ENCODE results near the gene C6orf118.
A peak's percentile ranks its signal among the peaks of the same experiment; 100 is the strongest.

The C6orf118 gene

DNA sequence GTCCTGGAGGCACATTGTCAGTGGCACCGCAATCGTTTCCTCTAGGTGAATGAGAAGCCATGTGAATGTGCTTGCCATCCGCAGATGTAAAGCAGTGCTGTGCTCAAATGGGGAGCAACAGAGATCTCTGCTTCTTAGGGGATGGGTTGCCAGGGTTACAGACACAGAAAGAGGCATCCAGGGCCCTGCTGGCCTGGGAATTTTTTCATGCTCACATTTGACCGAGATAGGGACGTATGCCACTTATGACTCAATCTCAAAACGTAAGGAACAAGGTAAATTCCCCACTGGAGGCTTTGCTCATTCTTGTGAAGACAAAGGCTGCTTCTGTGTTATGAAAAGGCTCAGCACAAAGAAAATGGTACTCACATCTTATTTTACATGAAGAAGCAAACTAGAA, 11.0 kb downstream of the C6orf118 start:
- Histone ChIP-seq H3K4me1 (ENCODE audit: control insufficient read depth, insufficient read depth, low read length) (no peaks in the 10 kb centered on the region), H3K9ac (ENCODE audit: low read length) (no peak overlapping the region), H3K27me3 (replicated peaks; ENCODE audit: control insufficient read depth, insufficient read depth, low read length) (no peaks in the 10 kb centered on the region), H3K36me3 (ENCODE audit: control insufficient read depth, insufficient read depth, low read length, severe bottlenecking) (no peaks in the 10 kb centered on the region), H3K4me3 (ENCODE audit: low read length) (no peak overlapping the region), H3K9me3 (ENCODE audit: control insufficient read depth, low read length) (no peaks in the 10 kb centered on the region)
- DNase-seq (ENCODE audit: low read depth) = no peak

DNA sequence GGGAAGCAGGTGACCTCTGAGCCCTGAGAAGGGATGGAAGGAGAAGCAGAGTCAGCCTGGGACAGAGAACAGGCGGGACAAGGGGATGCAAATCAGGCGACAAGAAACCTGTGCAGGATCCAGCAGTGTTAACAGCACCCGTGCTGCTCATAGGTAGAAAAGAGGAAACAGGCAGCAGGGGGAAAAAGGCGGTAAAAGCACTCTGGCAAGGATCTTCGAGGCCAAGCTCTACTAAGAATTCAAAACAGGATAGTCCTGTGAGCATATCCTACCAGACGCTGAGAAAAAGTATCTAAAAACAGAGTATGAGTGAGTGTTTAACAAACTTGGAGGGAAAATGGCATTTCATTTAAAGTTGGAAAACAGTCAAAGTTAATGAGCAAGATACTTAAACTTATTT, 16.7 kb downstream of the C6orf118 start:
- no peak for DNase-seq (ENCODE audit: low read depth)
- Histone ChIP-seq H3K27me3 (replicated peaks; ENCODE audit: control insufficient read depth, insufficient read depth, low read length) (no peaks in the 10 kb centered on the region), H3K9ac (ENCODE audit: low read length) (no peak overlapping the region), H3K4me1 (ENCODE audit: control insufficient read depth, insufficient read depth, low read length) (no peaks in the 10 kb centered on the region), H3K9me3 (ENCODE audit: control insufficient read depth, low read length) (peaks cover 3% of the 10 kb centered on the region), H3K4me3 (ENCODE audit: low read length) (no peak overlapping the region), H3K36me3 (ENCODE audit: control insufficient read depth, insufficient read depth, low read length, severe bottlenecking) (no peaks in the 10 kb centered on the region)

DNA sequence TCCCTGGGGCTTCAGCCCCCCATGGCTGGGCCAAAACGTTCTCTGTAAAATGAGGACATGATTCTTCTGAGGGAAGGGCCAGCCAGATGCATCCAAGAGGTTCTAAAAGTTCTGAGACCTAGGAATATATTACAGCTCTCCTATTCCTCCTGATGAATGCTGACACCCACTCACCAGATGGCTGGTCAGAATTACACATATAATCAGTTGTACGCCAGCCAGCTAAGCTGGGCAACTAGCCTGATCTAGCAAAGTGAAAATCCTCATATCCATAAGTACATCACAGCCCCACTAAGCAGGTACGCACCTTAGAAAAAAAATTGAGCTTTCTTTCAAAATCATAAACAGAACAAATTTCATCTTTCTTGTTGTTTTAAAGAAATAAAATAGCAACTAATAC, 34.8 kb downstream of the C6orf118 start:
- H3K9me3 ChIP-seq (ENCODE audit: control insufficient read depth, low read length) = no peaks in the 10 kb centered on the region
- H3K9ac ChIP-seq (ENCODE audit: low read length) = no peak overlapping the region
- H3K4me1 ChIP-seq (ENCODE audit: control insufficient read depth, insufficient read depth, low read length) = no peaks in the 10 kb centered on the region
- no peaks in the 10 kb centered on the region for H3K27me3 ChIP-seq (replicated peaks; ENCODE audit: control insufficient read depth, insufficient read depth, low read length)
- no peak for DNase-seq (ENCODE audit: low read depth)
- no peak overlapping the region for H3K4me3 ChIP-seq (ENCODE audit: low read length)
- H3K36me3 ChIP-seq (ENCODE audit: control insufficient read depth, insufficient read depth, low read length, severe bottlenecking) = no peaks in the 10 kb centered on the region

DNA sequence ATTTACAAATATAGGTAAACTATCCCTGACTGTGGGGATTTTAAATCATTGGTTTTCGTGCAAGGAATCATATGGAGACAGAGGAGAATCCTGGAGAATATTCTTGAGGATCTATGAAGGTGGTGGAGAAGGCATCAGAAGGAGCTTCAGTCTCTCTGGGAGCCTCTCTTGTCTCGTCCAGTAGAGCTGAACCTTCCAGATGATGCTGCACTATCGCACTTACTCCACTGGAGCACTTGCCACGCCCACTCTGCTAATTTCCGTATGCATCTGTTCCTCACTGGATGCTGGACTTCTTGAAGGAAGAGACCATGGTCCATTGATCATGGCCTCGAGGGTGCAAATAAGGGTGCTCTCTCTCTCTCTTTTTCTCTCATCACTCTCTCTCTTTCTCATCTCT, 36.8 kb downstream of the C6orf118 start:
- H3K9ac ChIP-seq (ENCODE audit: low read length) = no peak overlapping the region
- DNase-seq (ENCODE audit: low read depth) = no peak

DNA sequence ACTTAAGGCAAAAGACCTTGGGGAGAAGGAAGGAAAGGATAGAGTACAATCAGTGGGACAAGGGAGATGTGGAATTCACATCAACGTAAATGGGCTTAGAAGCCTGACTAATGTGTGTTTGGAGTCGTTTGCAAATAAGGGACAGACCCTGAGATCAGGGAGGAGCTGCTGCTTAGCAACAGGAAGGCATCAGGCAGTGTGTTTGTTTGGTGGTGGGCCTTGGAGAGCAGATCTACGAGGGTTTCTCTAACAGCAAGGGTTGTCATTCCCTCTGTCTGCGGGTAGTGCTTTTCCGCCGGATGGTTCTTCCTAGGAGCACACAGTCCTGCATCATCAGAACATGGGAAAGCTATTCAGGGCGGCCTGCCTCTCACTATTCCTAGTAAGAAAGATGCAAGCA, 40.4 kb downstream of the C6orf118 start:
- Histone ChIP-seq H3K27me3 (replicated peaks; ENCODE audit: control insufficient read depth, insufficient read depth, low read length) (no peaks in the 10 kb centered on the region), H3K9me3 (ENCODE audit: control insufficient read depth, low read length) (no peaks in the 10 kb centered on the region), H3K4me3 (ENCODE audit: low read length) (no peak overlapping the region), H3K36me3 (ENCODE audit: control insufficient read depth, insufficient read depth, low read length, severe bottlenecking) (no peaks in the 10 kb centered on the region), H3K4me1 (ENCODE audit: control insufficient read depth, insufficient read depth, low read length) (no peaks in the 10 kb centered on the region), H3K9ac (ENCODE audit: low read length) (no peak overlapping the region)
- DNase-seq (ENCODE audit: low read depth) = no peak

More for the DNA sequence above, 36.8 kb downstream of the C6orf118 start:
- Histone ChIP-seq H3K4me1 (ENCODE audit: control insufficient read depth, insufficient read depth, low read length) (no peaks in the 10 kb centered on the region), H3K27me3 (replicated peaks; ENCODE audit: control insufficient read depth, insufficient read depth, low read length) (no peaks in the 10 kb centered on the region), H3K4me3 (ENCODE audit: low read length) (no peak overlapping the region), H3K36me3 (ENCODE audit: control insufficient read depth, insufficient read depth, low read length, severe bottlenecking) (no peaks in the 10 kb centered on the region), H3K9me3 (ENCODE audit: control insufficient read depth, low read length) (no peaks in the 10 kb centered on the region)

DNA sequence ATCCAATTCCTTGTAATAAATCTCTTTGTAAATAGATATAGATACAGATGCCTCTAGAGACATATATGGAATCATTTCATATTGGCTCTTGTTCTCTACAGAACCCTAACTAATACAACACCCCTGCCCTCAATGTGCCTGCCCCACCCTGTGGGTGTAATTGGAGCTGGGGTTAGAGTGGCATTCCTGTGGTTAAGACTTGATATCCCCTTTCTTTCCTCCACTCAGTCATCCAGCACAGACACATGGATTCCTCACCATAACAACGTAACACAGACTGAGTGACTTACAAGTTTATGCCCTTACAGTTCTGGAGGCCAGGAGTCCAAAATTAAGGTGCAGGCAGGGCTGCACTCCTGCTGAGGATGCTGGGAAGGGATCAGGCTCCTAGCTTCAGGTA, 42.8 kb downstream of the C6orf118 start:
- H3K36me3 ChIP-seq (ENCODE audit: control insufficient read depth, insufficient read depth, low read length, severe bottlenecking) = no peaks in the 10 kb centered on the region
- no peaks in the 10 kb centered on the region for H3K9me3 ChIP-seq (ENCODE audit: control insufficient read depth, low read length)
- no peak overlapping the region for H3K4me3 ChIP-seq (ENCODE audit: low read length)
- no peaks in the 10 kb centered on the region for H3K4me1 ChIP-seq (ENCODE audit: control insufficient read depth, insufficient read depth, low read length)
- DNase-seq (ENCODE audit: low read depth) = no peak
- no peak overlapping the region for H3K9ac ChIP-seq (ENCODE audit: low read length)
- H3K27me3 ChIP-seq (replicated peaks; ENCODE audit: control insufficient read depth, insufficient read depth, low read length) = no peaks in the 10 kb centered on the region

DNA sequence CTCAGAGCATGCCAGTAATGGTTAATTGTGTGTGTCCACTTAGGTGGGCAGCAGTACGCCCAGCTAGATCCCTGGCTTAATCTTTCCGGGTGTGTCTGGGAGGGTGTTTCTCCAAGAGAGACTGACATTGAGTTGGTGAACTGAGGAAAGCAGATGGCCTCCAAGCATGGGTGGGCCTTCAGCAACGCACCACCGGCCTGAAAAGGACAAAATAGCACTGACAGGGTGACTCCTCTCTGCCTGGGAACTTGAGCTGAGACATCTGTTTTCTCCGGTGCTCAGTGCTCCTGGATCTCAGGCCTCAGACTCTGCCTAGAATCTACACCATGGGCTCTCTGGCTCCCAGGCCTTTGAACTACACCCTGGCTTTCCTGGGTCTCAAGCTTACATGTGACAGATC, 43.2 kb downstream of the C6orf118 start:
- no peaks in the 10 kb centered on the region for H3K27me3 ChIP-seq (replicated peaks; ENCODE audit: control insufficient read depth, insufficient read depth, low read length)
- H3K4me3 ChIP-seq (ENCODE audit: low read length) = no peak overlapping the region
- DNase-seq (ENCODE audit: low read depth) = no peak

DNA sequence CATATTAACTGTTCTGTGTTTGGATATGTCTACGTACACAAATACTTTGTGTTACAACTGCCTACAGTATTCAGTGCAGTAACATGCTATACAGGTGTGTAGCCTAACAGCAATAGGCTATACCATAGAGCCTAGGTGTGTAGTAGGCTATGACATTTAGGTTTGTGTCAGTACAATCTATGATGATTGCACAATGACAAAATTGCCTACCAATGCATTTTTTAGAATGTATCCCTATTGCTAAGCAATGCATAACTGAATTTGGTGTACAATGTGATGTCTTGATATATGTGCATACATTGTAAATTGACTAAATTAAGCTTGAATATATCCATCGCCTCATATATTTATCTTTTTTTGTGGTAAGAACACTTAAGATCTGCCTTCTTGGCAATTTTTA, 48.9 kb downstream of the C6orf118 start:
- Histone ChIP-seq H3K4me1 (ENCODE audit: control insufficient read depth, insufficient read depth, low read length) (no peaks in the 10 kb centered on the region), H3K27me3 (replicated peaks; ENCODE audit: control insufficient read depth, insufficient read depth, low read length) (no peaks in the 10 kb centered on the region), H3K9me3 (ENCODE audit: control insufficient read depth, low read length) (peaks cover 17% of the 10 kb centered on the region), H3K9ac (ENCODE audit: low read length) (no peak overlapping the region), H3K4me3 (ENCODE audit: low read length) (no peak overlapping the region), H3K36me3 (ENCODE audit: control insufficient read depth, insufficient read depth, low read length, severe bottlenecking) (no peaks in the 10 kb centered on the region)
- no peak for DNase-seq (ENCODE audit: low read depth)

More for the DNA sequence above, 43.2 kb downstream of the C6orf118 start:
- Histone ChIP-seq H3K36me3 (ENCODE audit: control insufficient read depth, insufficient read depth, low read length, severe bottlenecking) (no peaks in the 10 kb centered on the region), H3K9ac (ENCODE audit: low read length) (no peak overlapping the region), H3K4me1 (ENCODE audit: control insufficient read depth, insufficient read depth, low read length) (no peaks in the 10 kb centered on the region), H3K9me3 (ENCODE audit: control insufficient read depth, low read length) (no peaks in the 10 kb centered on the region)

DNA sequence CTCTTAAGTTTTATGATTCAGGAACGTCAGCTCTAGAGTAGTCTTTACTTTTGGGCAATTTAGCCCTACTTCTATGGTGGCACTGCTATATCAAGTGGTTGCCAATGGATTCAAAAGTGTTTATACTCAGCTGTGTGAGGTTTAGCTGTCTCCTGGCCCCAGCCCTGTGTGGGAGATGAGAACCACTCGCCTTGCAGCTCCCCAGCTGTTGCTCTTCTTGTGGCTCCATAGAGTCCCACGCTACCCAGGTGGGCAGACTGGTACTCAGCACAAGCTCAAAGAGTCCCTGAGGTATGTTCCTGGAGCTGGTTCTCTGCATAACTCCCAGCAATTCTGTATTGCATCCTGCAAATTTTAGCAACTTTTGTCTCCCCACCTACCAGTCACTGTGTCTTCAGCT, 59.6 kb downstream of the C6orf118 start:
- Histone ChIP-seq H3K27me3 (replicated peaks; ENCODE audit: control insufficient read depth, insufficient read depth, low read length) (no peaks in the 10 kb centered on the region), H3K4me1 (ENCODE audit: control insufficient read depth, insufficient read depth, low read length) (no peaks in the 10 kb centered on the region), H3K9ac (ENCODE audit: low read length) (no peak overlapping the region), H3K9me3 (ENCODE audit: control insufficient read depth, low read length) (no peaks in the 10 kb centered on the region), H3K4me3 (ENCODE audit: low read length) (no peak overlapping the region), H3K36me3 (ENCODE audit: control insufficient read depth, insufficient read depth, low read length, severe bottlenecking) (no peaks in the 10 kb centered on the region)
- DNase-seq (ENCODE audit: low read depth) = no peak

DNA sequence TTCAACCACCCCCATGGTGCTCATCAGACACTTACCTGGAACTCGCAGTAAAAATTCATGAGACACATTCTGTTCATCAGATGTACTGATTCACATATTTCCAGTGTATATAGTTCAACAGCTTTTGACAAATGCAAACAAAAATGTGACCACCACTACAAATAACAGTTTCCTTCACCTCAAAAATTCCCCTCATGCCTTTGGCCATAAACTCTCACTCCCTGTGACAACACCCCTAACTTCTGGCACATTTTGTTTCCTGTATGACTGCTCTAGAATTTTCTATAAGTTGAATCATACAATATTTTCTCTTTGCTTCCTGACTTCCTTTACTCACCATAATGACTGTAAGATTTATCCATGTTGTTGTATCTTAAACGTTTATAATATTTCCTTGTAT, 63.7 kb downstream of the C6orf118 start:
- H3K4me3 ChIP-seq (ENCODE audit: low read length) = no peak overlapping the region
- H3K27me3 ChIP-seq (replicated peaks; ENCODE audit: control insufficient read depth, insufficient read depth, low read length) = no peaks in the 10 kb centered on the region
- H3K4me1 ChIP-seq (ENCODE audit: control insufficient read depth, insufficient read depth, low read length) = no peaks in the 10 kb centered on the region
- H3K9ac ChIP-seq (ENCODE audit: low read length) = no peak overlapping the region
- DNase-seq (ENCODE audit: low read depth) = no peak
- H3K9me3 ChIP-seq (ENCODE audit: control insufficient read depth, low read length) = no peaks in the 10 kb centered on the region
- no peaks in the 10 kb centered on the region for H3K36me3 ChIP-seq (ENCODE audit: control insufficient read depth, insufficient read depth, low read length, severe bottlenecking)

DNA sequence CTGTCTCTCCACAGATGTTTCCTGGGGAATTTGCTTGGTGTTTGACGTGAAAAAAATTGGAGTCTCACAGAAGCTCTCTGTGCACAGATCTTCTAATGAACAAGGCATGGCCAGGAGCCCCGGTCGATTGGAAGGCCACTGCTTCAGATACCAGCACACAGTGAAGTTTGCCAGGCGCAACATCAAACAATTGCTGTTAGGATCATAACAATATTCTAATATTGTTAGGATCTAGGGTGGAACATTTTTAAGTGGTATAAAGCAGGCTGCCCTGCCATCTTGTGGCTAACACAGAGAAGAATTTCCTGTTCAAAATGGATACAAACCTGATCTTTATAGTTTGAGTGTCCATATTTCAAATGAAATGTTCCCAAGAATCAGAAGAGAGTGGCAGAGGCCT, 64.1 kb downstream of the C6orf118 start:
- DNase-seq (ENCODE audit: low read depth) = peak; percentile 9
- no peaks in the 10 kb centered on the region for H3K4me1 ChIP-seq (ENCODE audit: control insufficient read depth, insufficient read depth, low read length)
- H3K9ac ChIP-seq (ENCODE audit: low read length) = no peak overlapping the region
- H3K27me3 ChIP-seq (replicated peaks; ENCODE audit: control insufficient read depth, insufficient read depth, low read length) = no peaks in the 10 kb centered on the region
- H3K36me3 ChIP-seq (ENCODE audit: control insufficient read depth, insufficient read depth, low read length, severe bottlenecking) = no peaks in the 10 kb centered on the region
- H3K9me3 ChIP-seq (ENCODE audit: control insufficient read depth, low read length) = no peaks in the 10 kb centered on the region
- H3K4me3 ChIP-seq (ENCODE audit: low read length) = no peak overlapping the region

DNA sequence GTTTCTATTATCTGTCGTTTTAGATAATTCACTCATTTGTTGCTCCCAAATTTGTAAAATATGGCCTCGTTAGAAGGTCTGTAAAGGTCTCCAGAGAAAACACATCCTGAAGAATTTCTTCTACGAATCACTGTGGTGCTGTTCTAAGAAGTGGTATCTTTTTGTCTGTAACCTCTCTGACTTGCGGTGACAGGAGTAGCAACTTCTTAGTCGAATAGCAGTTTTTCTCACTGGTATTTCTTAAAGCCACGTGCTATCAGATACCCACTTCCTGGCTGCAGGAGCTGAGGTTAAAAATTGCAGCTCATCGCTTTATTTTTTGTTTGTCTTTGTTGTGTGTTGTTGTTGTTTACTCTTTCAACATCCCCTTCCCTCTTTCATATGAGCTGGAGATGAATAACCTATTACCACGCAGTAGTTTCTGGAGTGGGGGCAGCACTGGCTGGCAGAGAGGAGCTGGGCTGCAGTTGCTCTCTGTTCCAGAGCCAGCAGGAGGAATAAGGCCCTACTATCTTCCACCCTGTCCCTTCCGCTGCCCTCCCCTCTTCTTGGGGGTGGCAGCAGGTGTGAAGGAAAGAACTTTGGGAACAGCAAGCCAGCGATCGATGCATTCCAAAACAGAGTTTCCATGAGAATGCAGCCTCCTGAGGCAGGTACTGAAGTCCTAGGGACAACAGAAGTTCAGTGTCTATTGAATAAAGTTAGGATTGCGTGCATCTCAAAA, 64.7 kb downstream of the C6orf118 start:
- Histone ChIP-seq H3K4me3 (ENCODE audit: low read length) (no peak overlapping the region), H3K4me1 (ENCODE audit: control insufficient read depth, insufficient read depth, low read length) (no peaks in the 10 kb centered on the region), H3K27me3 (replicated peaks; ENCODE audit: control insufficient read depth, insufficient read depth, low read length) (no peaks in the 10 kb centered on the region), H3K36me3 (ENCODE audit: control insufficient read depth, insufficient read depth, low read length, severe bottlenecking) (no peaks in the 10 kb centered on the region), H3K9me3 (ENCODE audit: control insufficient read depth, low read length) (no peaks in the 10 kb centered on the region), H3K9ac (ENCODE audit: low read length) (no peak overlapping the region)
- no peak for DNase-seq (ENCODE audit: low read depth)
